ENCODE results near the gene TPP2. TPM values are rescaled to one million over a fixed set of nuclear protein-coding genes. Genes with fewer than 3 reads are reported as not detected.

TPP2 gene
- total RNA-seq, 1 donor from 2014 or later: 44.9 TPM

- Mint-ChIP-seq H3K4me1 (ENCODE audit: unreplicated experiment) (peaks cover 47% of the 10 kb centered on the region), H3K36me3 (ENCODE audit: unreplicated experiment) (no peaks in the 10 kb centered on the region), H3K9me3 (ENCODE audit: unreplicated experiment) (no peaks in the 10 kb centered on the region), H3K27me3 (ENCODE audit: unreplicated experiment) (no peaks in the 10 kb centered on the region), H3K4me3 (ENCODE audit: unreplicated experiment) (no peak overlapping the region), H3K27ac (ENCODE audit: unreplicated experiment) (peak overlapping the region; percentile 58)
- DNase-seq (ENCODE audit: extremely low spot score, unreplicated experiment): no peak
- no peak for TF ChIP-seq CTCF (IDR thresholded peaks at IDR 0.05)
Measured at GRCh38 chr13:102708211-102708610, 111.4 kb downstream of the TPP2 start.

GRCh38 chr13:102708991-102709390 is 112.2 kb downstream of the TPP2 start:
- TF ChIP-seq CTCF (IDR thresholded peaks at IDR 0.05): no peak
- Mint-ChIP-seq H3K27ac (ENCODE audit: unreplicated experiment) (no peak overlapping the region), H3K27me3 (ENCODE audit: unreplicated experiment) (no peaks in the 10 kb centered on the region), H3K36me3 (ENCODE audit: unreplicated experiment) (no peaks in the 10 kb centered on the region), H3K4me3 (ENCODE audit: unreplicated experiment) (no peak overlapping the region), H3K9me3 (ENCODE audit: unreplicated experiment) (no peaks in the 10 kb centered on the region), H3K4me1 (ENCODE audit: unreplicated experiment) (peaks cover 39% of the 10 kb centered on the region)
- no peak for DNase-seq (ENCODE audit: extremely low spot score, unreplicated experiment)

- no peaks in the 10 kb centered on the region for H3K9me3 Mint-ChIP-seq (ENCODE audit: unreplicated experiment)
- DNase-seq (ENCODE audit: extremely low spot score, unreplicated experiment): no peak
- H3K27ac Mint-ChIP-seq (ENCODE audit: unreplicated experiment): no peak overlapping the region
- TF ChIP-seq CTCF (IDR thresholded peaks at IDR 0.05): no peak
- H3K27me3 Mint-ChIP-seq (ENCODE audit: unreplicated experiment): no peaks in the 10 kb centered on the region
- H3K36me3 Mint-ChIP-seq (ENCODE audit: unreplicated experiment): no peaks in the 10 kb centered on the region
- peaks cover 33% of the 10 kb centered on the region for H3K4me1 Mint-ChIP-seq (ENCODE audit: unreplicated experiment)
- H3K4me3 Mint-ChIP-seq (ENCODE audit: unreplicated experiment): no peak overlapping the region
Measured at GRCh38 chr13:102709536-102709935, 112.8 kb downstream of the TPP2 start.

GRCh38 chr13:102710261-102710679 is 113.5 kb downstream of the TPP2 start:
- no peak overlapping the region for H3K4me3 Mint-ChIP-seq (ENCODE audit: unreplicated experiment)
- DNase-seq (ENCODE audit: extremely low spot score, unreplicated experiment): no peak
- TF ChIP-seq CTCF (IDR thresholded peaks at IDR 0.05): no peak
- no peaks in the 10 kb centered on the region for H3K36me3 Mint-ChIP-seq (ENCODE audit: unreplicated experiment)
- no peaks in the 10 kb centered on the region for H3K27me3 Mint-ChIP-seq (ENCODE audit: unreplicated experiment)
- no peak overlapping the region for H3K27ac Mint-ChIP-seq (ENCODE audit: unreplicated experiment)
- peaks cover 31% of the 10 kb centered on the region for H3K4me1 Mint-ChIP-seq (ENCODE audit: unreplicated experiment)
- peaks cover under 1% of the 10 kb centered on the region for H3K9me3 Mint-ChIP-seq (ENCODE audit: unreplicated experiment)

- DNase-seq (ENCODE audit: extremely low spot score, unreplicated experiment): no peak
- H3K9me3 Mint-ChIP-seq (ENCODE audit: unreplicated experiment): peaks cover 3% of the 10 kb centered on the region
- peak overlapping the region; percentile 5 for H3K27ac Mint-ChIP-seq (ENCODE audit: unreplicated experiment)
- H3K4me1 Mint-ChIP-seq (ENCODE audit: unreplicated experiment): peaks cover 7% of the 10 kb centered on the region
- TF ChIP-seq CTCF (IDR thresholded peaks at IDR 0.05): no peak
- H3K4me3 Mint-ChIP-seq (ENCODE audit: unreplicated experiment): no peak overlapping the region
- no peaks in the 10 kb centered on the region for H3K27me3 Mint-ChIP-seq (ENCODE audit: unreplicated experiment)
- no peaks in the 10 kb centered on the region for H3K36me3 Mint-ChIP-seq (ENCODE audit: unreplicated experiment)
Measured at GRCh38 chr13:102715447-102715846, 118.7 kb downstream of the TPP2 start.
